HL-60 (cell line): ENCODE measurements around the gene HSCB.
A peak's percentile ranks its signal among the peaks of the same experiment; 100 is the strongest.

Experiments used
- GABPA ChIP-seq: IDR thresholded peaks from 2 replicates; pipeline ENCODE4 v1.6.1; 2012; ENCODE audit warnings: low read depth
- POLR2AphosphoS5 ChIP-seq: IDR thresholded peaks from 2 replicates; pipeline ENCODE4 v1.6.1; 2012; ENCODE audit warnings: low read depth
- TF ChIP-seq, protein P1 (sequence below): IDR thresholded peaks from one replicate; pipeline ENCODE4 v1.5.1; 2011; ENCODE audit warnings: low read length, control low read depth, inconsistent platforms; ENCODE audit not compliant: insufficient read depth
- TF ChIP-seq, protein P2 (sequence below): IDR thresholded peaks from 2 replicates; pipeline ENCODE4 v1.6.1; 2012; ENCODE audit warnings: low read depth; ENCODE audit not compliant: insufficient replicate concordance

DNA sequence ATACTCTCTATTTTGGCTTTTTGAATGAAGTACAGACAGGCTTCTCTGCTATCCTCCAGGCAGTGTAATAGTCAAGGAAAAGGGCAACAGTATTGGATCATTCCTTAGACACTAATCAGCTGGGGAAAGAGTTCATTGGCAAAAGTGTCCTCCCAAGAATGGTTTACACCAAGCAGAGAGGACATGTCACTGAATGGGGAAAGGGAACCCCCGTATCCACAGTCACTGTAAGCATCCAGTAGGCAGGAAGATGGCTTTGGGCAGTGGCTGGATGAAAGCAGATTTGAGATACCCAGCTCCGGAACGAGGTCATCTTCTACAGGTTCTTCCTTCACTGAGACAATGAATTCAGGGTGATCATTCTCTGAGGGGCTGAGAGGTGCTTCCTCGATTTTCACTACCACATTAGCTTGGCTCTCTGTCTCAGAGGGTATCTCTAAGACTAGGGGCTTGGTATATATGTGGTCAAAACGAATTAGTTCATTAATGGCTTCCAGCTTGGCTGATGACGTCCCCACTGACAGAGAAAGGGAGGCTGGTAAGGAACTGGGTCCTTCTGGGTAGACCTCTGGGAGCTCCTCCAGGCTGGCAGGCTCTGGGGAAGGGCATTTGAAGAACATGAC, 53.3 kb downstream of the HSCB start:
- TF ChIP-seq, protein P1, sequence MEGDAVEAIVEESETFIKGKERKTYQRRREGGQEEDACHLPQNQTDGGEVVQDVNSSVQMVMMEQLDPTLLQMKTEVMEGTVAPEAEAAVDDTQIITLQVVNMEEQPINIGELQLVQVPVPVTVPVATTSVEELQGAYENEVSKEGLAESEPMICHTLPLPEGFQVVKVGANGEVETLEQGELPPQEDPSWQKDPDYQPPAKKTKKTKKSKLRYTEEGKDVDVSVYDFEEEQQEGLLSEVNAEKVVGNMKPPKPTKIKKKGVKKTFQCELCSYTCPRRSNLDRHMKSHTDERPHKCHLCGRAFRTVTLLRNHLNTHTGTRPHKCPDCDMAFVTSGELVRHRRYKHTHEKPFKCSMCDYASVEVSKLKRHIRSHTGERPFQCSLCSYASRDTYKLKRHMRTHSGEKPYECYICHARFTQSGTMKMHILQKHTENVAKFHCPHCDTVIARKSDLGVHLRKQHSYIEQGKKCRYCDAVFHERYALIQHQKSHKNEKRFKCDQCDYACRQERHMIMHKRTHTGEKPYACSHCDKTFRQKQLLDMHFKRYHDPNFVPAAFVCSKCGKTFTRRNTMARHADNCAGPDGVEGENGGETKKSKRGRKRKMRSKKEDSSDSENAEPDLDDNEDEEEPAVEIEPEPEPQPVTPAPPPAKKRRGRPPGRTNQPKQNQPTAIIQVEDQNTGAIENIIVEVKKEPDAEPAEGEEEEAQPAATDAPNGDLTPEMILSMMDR = no peak
- TF ChIP-seq, protein P2, sequence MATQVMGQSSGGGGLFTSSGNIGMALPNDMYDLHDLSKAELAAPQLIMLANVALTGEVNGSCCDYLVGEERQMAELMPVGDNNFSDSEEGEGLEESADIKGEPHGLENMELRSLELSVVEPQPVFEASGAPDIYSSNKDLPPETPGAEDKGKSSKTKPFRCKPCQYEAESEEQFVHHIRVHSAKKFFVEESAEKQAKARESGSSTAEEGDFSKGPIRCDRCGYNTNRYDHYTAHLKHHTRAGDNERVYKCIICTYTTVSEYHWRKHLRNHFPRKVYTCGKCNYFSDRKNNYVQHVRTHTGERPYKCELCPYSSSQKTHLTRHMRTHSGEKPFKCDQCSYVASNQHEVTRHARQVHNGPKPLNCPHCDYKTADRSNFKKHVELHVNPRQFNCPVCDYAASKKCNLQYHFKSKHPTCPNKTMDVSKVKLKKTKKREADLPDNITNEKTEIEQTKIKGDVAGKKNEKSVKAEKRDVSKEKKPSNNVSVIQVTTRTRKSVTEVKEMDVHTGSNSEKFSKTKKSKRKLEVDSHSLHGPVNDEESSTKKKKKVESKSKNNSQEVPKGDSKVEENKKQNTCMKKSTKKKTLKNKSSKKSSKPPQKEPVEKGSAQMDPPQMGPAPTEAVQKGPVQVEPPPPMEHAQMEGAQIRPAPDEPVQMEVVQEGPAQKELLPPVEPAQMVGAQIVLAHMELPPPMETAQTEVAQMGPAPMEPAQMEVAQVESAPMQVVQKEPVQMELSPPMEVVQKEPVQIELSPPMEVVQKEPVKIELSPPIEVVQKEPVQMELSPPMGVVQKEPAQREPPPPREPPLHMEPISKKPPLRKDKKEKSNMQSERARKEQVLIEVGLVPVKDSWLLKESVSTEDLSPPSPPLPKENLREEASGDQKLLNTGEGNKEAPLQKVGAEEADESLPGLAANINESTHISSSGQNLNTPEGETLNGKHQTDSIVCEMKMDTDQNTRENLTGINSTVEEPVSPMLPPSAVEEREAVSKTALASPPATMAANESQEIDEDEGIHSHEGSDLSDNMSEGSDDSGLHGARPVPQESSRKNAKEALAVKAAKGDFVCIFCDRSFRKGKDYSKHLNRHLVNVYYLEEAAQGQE = no peak
- TF ChIP-seq POLR2AphosphoS5 (0 out of 2 replicates have a peak, but pooled peaks have one; percentile 17), GABPA (no peak)
